Stimulated activated naive CD8-positive, alpha-beta T cell treated with anti-CD3 and anti-CD28 coated beads, Interleukin-15, amount 100 ng/mL, for 72 hours (primary cell): ENCODE results near the gene KATNB1.
A peak's percentile ranks its signal among the peaks of the same experiment; 100 is the strongest.

Experiments used
- ATAC-seq: fragments of 150-1000 bp; cut with Tn5 transposase; 2 replicates; pipeline ENCODE4 v1.10.0; 2021; ENCODE audit warnings: mild to moderate bottlenecking, moderate library complexity
- DNase-seq, 2 donors: peaks; one replicate each; pipeline ENCODE4 v3.0.0; 2021 to 2022
- H3K27ac Mint-ChIP-seq, 2 donors: one replicate each; pipeline ENCODE4 v1.8.0; 2022; ENCODE audit warnings: mild to moderate bottlenecking in 2 of 2, mixed read lengths in 2 of 2, moderate library complexity in 2 of 2
- H3K27me3 Mint-ChIP-seq: one replicate; pipeline ENCODE4 v1.8.0; 2022; ENCODE audit warnings: mixed read lengths
- H3K4me1 Mint-ChIP-seq: one replicate; pipeline ENCODE4 v1.8.0; 2022; ENCODE audit warnings: mild to moderate bottlenecking, mixed read lengths
- H3K4me3 Mint-ChIP-seq, 2 donors: one replicate each; pipeline ENCODE4 v1.8.0; 2022; ENCODE audit warnings: mild to moderate bottlenecking in 2 of 2, mixed read lengths in 2 of 2, moderate library complexity in 1 of 2
- H3K9me3 Mint-ChIP-seq, 2 donors: one replicate each; pipeline ENCODE4 v1.8.0; 2022; ENCODE audit warnings: mixed read lengths in 2 of 2

Gene KATNB1, protein sequence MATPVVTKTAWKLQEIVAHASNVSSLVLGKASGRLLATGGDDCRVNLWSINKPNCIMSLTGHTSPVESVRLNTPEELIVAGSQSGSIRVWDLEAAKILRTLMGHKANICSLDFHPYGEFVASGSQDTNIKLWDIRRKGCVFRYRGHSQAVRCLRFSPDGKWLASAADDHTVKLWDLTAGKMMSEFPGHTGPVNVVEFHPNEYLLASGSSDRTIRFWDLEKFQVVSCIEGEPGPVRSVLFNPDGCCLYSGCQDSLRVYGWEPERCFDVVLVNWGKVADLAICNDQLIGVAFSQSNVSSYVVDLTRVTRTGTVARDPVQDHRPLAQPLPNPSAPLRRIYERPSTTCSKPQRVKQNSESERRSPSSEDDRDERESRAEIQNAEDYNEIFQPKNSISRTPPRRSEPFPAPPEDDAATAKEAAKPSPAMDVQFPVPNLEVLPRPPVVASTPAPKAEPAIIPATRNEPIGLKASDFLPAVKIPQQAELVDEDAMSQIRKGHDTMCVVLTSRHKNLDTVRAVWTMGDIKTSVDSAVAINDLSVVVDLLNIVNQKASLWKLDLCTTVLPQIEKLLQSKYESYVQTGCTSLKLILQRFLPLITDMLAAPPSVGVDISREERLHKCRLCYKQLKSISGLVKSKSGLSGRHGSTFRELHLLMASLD

GRCh38 chr16:57735755-57736418 is at the start of gene KATNB1:
Gene KATNB1 (plus strand): TSS chr16:57735770. CDS start chr16:57737244, 1,474 bp downstream.
- H3K9me3 Mint-ChIP-seq = peaks cover 14 to 21% of the 10 kb centered on the region in 2 donors
- peaks cover 56% of the 10 kb centered on the region for H3K4me1 Mint-ChIP-seq
- H3K27ac Mint-ChIP-seq = peak within 1 kb of the TSS; percentile 98
- no peak for DNase-seq
- H3K4me3 Mint-ChIP-seq = peak within 1 kb of the TSS; percentile 95 to 97
- no peaks in the 10 kb centered on the region for H3K27me3 Mint-ChIP-seq
- ATAC-seq = peak; percentile 45

DNA sequence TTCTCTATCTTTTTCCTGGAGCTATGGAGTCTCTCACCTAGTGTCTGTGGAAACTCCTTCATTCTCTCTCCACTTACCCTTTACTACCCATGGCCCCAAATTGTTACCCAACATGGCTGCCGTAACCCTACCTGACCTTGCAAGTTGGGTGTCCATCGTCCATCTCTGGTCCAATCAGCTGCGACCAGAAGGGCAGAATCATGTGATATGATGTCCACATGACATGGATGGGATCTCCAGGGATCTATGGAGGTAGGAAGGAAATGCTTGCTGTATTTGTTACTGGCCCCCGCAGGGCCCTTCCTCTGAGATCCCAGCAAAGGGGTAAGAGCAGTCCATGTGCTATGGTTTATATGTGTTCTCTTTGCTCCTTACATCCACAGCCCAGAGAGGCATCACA is 49.0 kb upstream of the KATNB1 start:
- no peaks in the 10 kb centered on the region for H3K27me3 Mint-ChIP-seq

DNA sequence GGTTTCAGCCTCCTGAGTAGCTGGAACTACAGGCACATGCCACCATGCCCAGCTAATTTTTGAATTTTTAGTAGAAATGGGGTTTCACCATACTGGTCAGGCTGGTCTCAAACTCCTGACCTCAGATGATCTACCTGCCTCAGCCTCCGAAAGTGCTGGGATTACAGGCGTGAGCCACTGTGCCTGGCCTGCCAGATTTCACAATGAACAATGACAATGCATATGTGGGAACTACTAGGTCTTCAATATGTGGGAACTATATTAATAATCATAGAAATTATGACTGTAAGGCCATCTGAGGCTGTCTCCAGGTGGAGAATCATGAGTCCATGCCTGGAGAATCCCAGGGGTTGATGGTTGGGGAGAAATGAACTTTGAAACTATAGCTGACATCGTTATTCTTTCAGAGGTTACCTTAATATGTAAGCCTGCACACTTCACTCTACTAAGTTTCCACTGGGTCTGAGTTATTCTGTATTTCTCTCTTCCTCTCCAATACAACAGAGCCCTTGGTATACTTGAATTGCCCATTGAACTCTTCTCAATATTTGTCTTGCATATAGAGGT is 48.1 kb upstream of the KATNB1 start:
- ATAC-seq = no peak
- no peak overlapping the region for H3K4me3 Mint-ChIP-seq
- peaks cover 33% of the 10 kb centered on the region for H3K4me1 Mint-ChIP-seq
- DNase-seq = no peak
- peak overlapping the region in 1 of 2 donors; percentile 47 for H3K27ac Mint-ChIP-seq
- no peaks in the 10 kb centered on the region for H3K27me3 Mint-ChIP-seq
- H3K9me3 Mint-ChIP-seq = no peaks in the 10 kb centered on the region

More for the DNA sequence above, 49.0 kb upstream of the KATNB1 start:
- ATAC-seq (no peak), DNase-seq (no peak)
- Mint-ChIP-seq H3K4me3 (no peak overlapping the region), H3K27ac (no peak overlapping the region), H3K9me3 (no peaks in the 10 kb centered on the region), H3K4me1 (peaks cover 33% of the 10 kb centered on the region)

GRCh38 chr16:57688487-57688986 is 47.0 kb upstream of the KATNB1 start:
- Mint-ChIP-seq H3K27ac (no peak overlapping the region), H3K4me3 (peak overlapping the region in 1 of 2 donors; percentile 84), H3K4me1 (peaks cover 33% of the 10 kb centered on the region), H3K9me3 (no peaks in the 10 kb centered on the region), H3K27me3 (no peaks in the 10 kb centered on the region)
- ATAC-seq (no peak), DNase-seq (no peak)

GRCh38 chr16:57688987-57689761 is 46.4 kb upstream of the KATNB1 start:
- peaks cover 33% of the 10 kb centered on the region for H3K4me1 Mint-ChIP-seq
- no peaks in the 10 kb centered on the region for H3K9me3 Mint-ChIP-seq
- DNase-seq (no peak), ATAC-seq (peak; percentile 9)
- no peaks in the 10 kb centered on the region for H3K27me3 Mint-ChIP-seq
- peak overlapping the region; percentile 80 to 84 for H3K4me3 Mint-ChIP-seq
- peak overlapping the region; percentile 93 to 95 for H3K27ac Mint-ChIP-seq

GRCh38 chr16:57689762-57690558 is 45.6 kb upstream of the KATNB1 start:
- Mint-ChIP-seq H3K4me1 (peaks cover 38% of the 10 kb centered on the region), H3K9me3 (no peaks in the 10 kb centered on the region), H3K27me3 (no peaks in the 10 kb centered on the region), H3K4me3 (peak overlapping the region; percentile 80 to 84), H3K27ac (peak overlapping the region; percentile 93 to 95)
- peak; percentile 47 to 77 for DNase-seq
- peak; percentile 84 for ATAC-seq

GRCh38 chr16:57690782-57691471 is 44.6 kb upstream of the KATNB1 start:
- no peak for DNase-seq
- no peaks in the 10 kb centered on the region for H3K9me3 Mint-ChIP-seq
- no peaks in the 10 kb centered on the region for H3K27me3 Mint-ChIP-seq
- peaks cover 43% of the 10 kb centered on the region for H3K4me1 Mint-ChIP-seq
- ATAC-seq = no peak
- H3K4me3 Mint-ChIP-seq = peak overlapping the region; percentile 80 to 84
- peak overlapping the region; percentile 93 to 95 for H3K27ac Mint-ChIP-seq

GRCh38 chr16:57692636-57693035 is 42.9 kb upstream of the KATNB1 start:
- DNase-seq = no peak
- no peaks in the 10 kb centered on the region for H3K9me3 Mint-ChIP-seq
- ATAC-seq = no peak
- H3K27ac Mint-ChIP-seq = peak overlapping the region in 1 of 2 donors; percentile 32
- H3K4me1 Mint-ChIP-seq = peaks cover 43% of the 10 kb centered on the region
- no peaks in the 10 kb centered on the region for H3K27me3 Mint-ChIP-seq
- no peak overlapping the region for H3K4me3 Mint-ChIP-seq

GRCh38 chr16:57693550-57693949 is 42.0 kb upstream of the KATNB1 start:
- H3K4me1 Mint-ChIP-seq = peaks cover 36% of the 10 kb centered on the region
- ATAC-seq (no peak), DNase-seq (no peak)
- no peaks in the 10 kb centered on the region for H3K9me3 Mint-ChIP-seq
- H3K27ac Mint-ChIP-seq = no peak overlapping the region
- no peaks in the 10 kb centered on the region for H3K27me3 Mint-ChIP-seq
- H3K4me3 Mint-ChIP-seq = no peak overlapping the region

DNA sequence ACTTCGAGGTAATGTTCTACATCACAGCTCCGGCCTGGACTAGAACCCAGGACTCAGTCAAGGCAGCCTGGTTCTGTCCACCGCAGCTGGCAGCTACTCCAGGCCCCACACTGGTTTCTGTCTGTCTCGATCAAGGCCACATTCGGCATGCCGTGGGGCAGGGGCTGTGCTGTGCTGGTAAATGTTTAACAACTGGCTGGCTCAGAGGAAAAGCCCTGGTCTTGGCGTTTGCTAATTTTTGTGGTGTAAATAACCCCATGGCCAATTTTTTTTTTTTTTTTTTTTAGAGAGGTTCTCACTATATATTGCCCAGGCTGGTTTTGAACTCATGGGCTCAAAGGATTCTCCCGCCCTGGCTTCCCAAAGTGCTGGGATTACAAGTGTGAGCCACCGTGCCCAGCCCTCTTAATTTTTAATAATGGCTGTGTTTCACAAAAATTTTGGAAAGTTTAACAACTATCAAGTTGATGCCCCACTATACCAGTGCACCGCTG is 41.3 kb upstream of the KATNB1 start:
- H3K4me3 Mint-ChIP-seq = no peak overlapping the region

DNA sequence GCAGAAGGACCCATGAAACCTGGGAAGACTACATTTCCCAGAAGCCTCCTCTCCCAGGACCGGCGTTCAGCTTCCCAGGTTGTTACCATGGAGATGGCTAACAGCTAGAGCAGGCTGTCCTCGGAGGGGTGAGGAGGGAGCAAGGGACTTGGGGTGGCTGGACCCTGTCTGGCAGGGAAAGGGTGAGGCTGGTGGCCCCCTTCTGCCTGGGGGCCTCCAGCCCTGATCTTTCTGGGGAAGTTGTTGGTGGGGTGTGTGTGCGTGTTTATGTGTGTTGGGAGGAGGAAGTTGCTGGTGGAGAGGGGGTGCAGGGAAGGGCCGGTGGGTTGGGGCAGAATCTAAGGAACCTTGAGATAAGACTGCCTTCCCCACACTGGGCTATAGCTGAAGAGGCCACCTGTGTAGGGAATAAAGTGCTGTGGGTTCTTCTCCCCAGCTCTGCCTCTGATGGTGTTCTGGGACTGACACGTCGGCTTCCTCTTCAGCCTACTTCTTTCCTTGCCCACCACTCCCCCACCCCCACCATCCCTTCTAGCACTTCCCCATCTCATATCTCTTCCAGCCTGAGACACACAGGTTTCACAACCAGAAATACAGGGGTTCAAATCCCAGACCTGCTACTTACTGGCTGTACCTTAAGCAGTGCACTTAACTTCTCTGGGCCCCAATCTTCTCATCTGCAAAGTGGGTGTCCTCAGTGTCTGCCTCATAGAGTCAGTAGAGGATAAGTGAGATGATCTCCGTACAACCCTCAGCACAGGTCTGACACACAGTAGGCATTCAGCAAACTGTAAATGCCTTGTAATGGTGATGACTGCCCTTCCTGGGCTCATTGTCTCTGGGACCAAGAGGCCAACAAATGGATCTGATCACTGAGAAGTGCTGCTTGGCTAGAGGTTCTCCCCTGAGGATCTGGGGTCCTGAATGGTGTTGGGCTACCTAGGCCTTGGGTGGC is 40.6 kb upstream of the KATNB1 start, which contains the start of gene DRC7:
Gene DRC7, plus strand, starts transcription at position 82 of the 955 bp plus-strand sequence. CDS start 3,144 bp downstream, outside the sequence.
- no peaks in the 10 kb centered on the region for H3K27me3 Mint-ChIP-seq
- peak within 1 kb of the TSS in 1 of 2 donors; percentile 86 for H3K27ac Mint-ChIP-seq
- H3K9me3 Mint-ChIP-seq = no peaks in the 10 kb centered on the region
- H3K4me3 Mint-ChIP-seq = peak within 1 kb of the TSS; percentile 56 to 74
- DNase-seq (peak in 1 of 2 donors; percentile 37), ATAC-seq (peak; percentile 52)
- H3K4me1 Mint-ChIP-seq = peaks cover 22% of the 10 kb centered on the region

More for the DNA sequence above, 41.3 kb upstream of the KATNB1 start:
- ATAC-seq (no peak), DNase-seq (no peak)
- no peak overlapping the region for H3K27ac Mint-ChIP-seq
- peaks cover 29% of the 10 kb centered on the region for H3K4me1 Mint-ChIP-seq
- no peaks in the 10 kb centered on the region for H3K9me3 Mint-ChIP-seq
- H3K27me3 Mint-ChIP-seq = no peaks in the 10 kb centered on the region

DNA sequence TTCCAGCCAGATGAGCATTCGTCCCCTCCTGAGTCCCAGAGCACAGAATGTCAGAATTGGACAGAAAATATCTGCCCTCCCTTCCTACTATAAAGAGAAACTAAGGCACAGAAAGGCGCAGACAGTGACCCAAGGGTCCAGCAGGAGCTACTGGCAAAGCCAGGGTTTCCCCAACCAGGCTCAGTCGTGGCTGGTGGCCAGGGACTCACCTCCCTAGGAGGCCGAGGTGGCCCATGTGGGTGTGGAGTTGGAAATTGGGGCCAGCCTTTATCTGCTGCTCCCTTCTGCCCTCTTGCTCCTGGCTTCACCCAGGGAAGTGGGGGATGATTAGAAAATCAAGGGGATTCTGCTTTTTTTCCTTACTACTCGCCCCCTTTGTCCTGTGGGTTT is 39.9 kb upstream of the KATNB1 start:
- no peaks in the 10 kb centered on the region for H3K27me3 Mint-ChIP-seq
- H3K27ac Mint-ChIP-seq = peak overlapping the region in 1 of 2 donors; percentile 86
- no peak for ATAC-seq
- no peaks in the 10 kb centered on the region for H3K9me3 Mint-ChIP-seq
- H3K4me1 Mint-ChIP-seq = peaks cover 15% of the 10 kb centered on the region
- H3K4me3 Mint-ChIP-seq = no peak overlapping the region
- no peak for DNase-seq
